Thymus (tissue), 11 donors: ENCODE data around the gene ACSS1. TPM values are rescaled to one million over a fixed set of nuclear protein-coding genes. Genes with fewer than 3 reads are reported as not detected.

Experiments used
- DNase-seq, 9 donors: peaks; one replicate each; pipeline ENCODE4 v3.0.0-alpha.2; 2013; ENCODE audit warnings: low spot score in 9 of 9, low read depth in 6 of 9, missing footprints in 1 of 9
- H3K27ac ChIP-seq, 2 donors: one replicate each; pipeline ENCODE4 v1.5.1; 2013; ENCODE audit warnings: control low read depth in 1 of 2, low read depth in 1 of 2, low read length in 1 of 2, mild to moderate bottlenecking in 1 of 2, moderate library complexity in 1 of 2
- H3K27me3 ChIP-seq, 2 donors: one replicate each; pipeline ENCODE4 v1.5.1; 2013; ENCODE audit warnings: low read length in 1 of 2; ENCODE audit not compliant: control insufficient read depth in 2 of 2, insufficient read depth in 1 of 2
- H3K36me3 ChIP-seq, 2 donors: one replicate each; pipeline ENCODE4 v1.5.1; 2013; ENCODE audit warnings: low read length in 1 of 2, mild to moderate bottlenecking in 1 of 2, moderate library complexity in 1 of 2; ENCODE audit not compliant: control insufficient read depth in 2 of 2, insufficient read depth in 2 of 2
- H3K4me1 ChIP-seq, 2 donors: one replicate each; pipeline ENCODE4 v1.5.1; 2013; ENCODE audit warnings: low read length in 2 of 2; ENCODE audit not compliant: control insufficient read depth in 2 of 2, insufficient read depth in 2 of 2
- H3K4me3 ChIP-seq, 2 donors: one replicate each; pipeline ENCODE4 v1.5.1; 2013; ENCODE audit warnings: low read length in 2 of 2, control low read depth in 1 of 2, mild to moderate bottlenecking in 1 of 2
- H3K9me3 ChIP-seq, 2 donors: one replicate each; pipeline ENCODE4 v1.5.1; 2013; ENCODE audit warnings: low read length in 1 of 2, mild to moderate bottlenecking in 1 of 2; ENCODE audit not compliant: control insufficient read depth in 2 of 2, insufficient read depth in 1 of 2
- WGBS: extraction: QIAGEN DNeasy Blood & Tissue Kit; methylation state at CpG from one replicate; pipeline ENCODE4 v1.1.7; 2013; 5-methylcytosine and 5-hydroxymethylcytosine counted together
- polyA plus RNA-seq: library from polyadenylated mRNA; stranded (reverse); fragments of 200-250 nt; gene quantifications from one replicate; pipeline ENCODE4 v1.2.3, GENCODE V29; 2013
- total RNA-seq: library from RNA; stranded (reverse); fragments of 120-200 nt; gene quantifications from one replicate; pipeline ENCODE4 v1.2.4, GENCODE V29; 2013
- donor health status: healthy.

The ACSS1 gene
- total and polyA plus RNA-seq, 2 donors = 22.2 to 27.8 TPM

- Histone ChIP-seq H3K4me3 (no peak overlapping the region), H3K4me1 (peaks cover 3 to 7% of the 10 kb centered on the region in 2 donors), H3K27me3 (no peaks in the 10 kb centered on the region), H3K36me3 (peaks cover 21 to 44% of the 10 kb centered on the region in 2 donors), H3K27ac (no peak overlapping the region), H3K9me3 (peaks cover 0 to 5% of the 10 kb centered on the region in 2 donors)
- WGBS = 63% methylated on average over 3 of the region's 3 CpGs
- DNase-seq = no peak
Observed at GRCh38 chr20:24981790-24982189, 76.1 kb downstream of the ACSS1 start.

DNA sequence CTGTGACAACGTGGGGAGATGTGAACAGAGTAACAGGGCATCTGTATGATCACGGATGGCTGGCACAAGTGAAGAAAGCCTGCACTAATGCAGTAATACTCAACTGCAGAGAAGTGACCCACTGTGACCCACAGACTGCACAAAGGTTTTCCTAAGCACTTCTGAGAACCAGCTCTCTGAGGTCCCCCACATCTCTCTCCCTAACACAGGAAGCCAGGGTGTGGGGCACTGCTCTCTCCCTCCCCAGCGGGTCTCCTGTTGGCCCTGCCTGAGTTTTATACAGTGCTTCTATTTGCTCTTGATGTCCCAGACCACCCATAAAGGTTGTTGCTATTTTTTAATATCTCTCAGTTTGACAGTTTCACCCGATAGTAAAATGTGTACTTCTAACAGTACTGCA lies 76.7 kb downstream of the ACSS1 start:
- Histone ChIP-seq H3K9me3 (peaks cover 0 to 5% of the 10 kb centered on the region in 2 donors), H3K4me1 (peaks cover 3 to 7% of the 10 kb centered on the region in 2 donors), H3K27me3 (no peaks in the 10 kb centered on the region), H3K4me3 (no peak overlapping the region), H3K27ac (no peak overlapping the region), H3K36me3 (peaks cover 26 to 44% of the 10 kb centered on the region in 2 donors)
- DNase-seq = no peak
- 82% methylated on average over 4 of the region's 4 CpGs for WGBS

- no peak overlapping the region for H3K27ac ChIP-seq
- DNase-seq = no peak
- H3K4me1 ChIP-seq = peaks cover 3 to 7% of the 10 kb centered on the region in 2 donors
- peaks cover 27 to 44% of the 10 kb centered on the region in 2 donors for H3K36me3 ChIP-seq
- H3K27me3 ChIP-seq = no peaks in the 10 kb centered on the region
- H3K9me3 ChIP-seq = peaks cover 0 to 5% of the 10 kb centered on the region in 2 donors
- 88% methylated on average over 34 of the region's 34 CpGs for WGBS
- H3K4me3 ChIP-seq = no peak overlapping the region
Observed at GRCh38 chr20:24980291-24981053, 77.5 kb downstream of the ACSS1 start.

- H3K9me3 ChIP-seq = peaks cover 0 to 5% of the 10 kb centered on the region in 2 donors
- H3K4me1 ChIP-seq = peaks cover 3% of the 10 kb centered on the region in 2 donors
- H3K27me3 ChIP-seq = no peaks in the 10 kb centered on the region
- peaks cover 27 to 44% of the 10 kb centered on the region in 2 donors for H3K36me3 ChIP-seq
- no peak overlapping the region for H3K4me3 ChIP-seq
- H3K27ac ChIP-seq = no peak overlapping the region
- WGBS = 98% methylated on average over 15 of the region's 15 CpGs
- DNase-seq = no peak
Observed at GRCh38 chr20:24979036-24979960, 78.6 kb downstream of the ACSS1 start.

DNA sequence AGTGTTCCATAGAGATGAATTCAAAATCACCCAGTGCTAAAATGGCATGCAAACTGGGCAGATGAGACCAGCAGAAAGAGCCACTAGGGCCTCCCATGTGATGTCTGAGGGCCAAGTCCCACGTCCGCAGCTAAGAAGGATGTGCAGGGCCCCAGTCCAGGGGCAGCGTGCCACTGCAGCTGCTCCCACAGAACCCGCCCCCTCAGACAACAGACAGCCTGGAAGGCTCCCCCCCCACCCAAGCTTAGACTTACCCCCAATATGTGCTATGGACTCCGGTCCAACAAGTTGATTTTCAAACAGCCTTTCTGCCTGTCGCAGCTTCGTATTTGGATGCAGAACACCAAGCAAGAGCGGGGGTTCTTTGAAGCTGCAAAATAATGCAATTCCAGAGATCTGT lies 79.4 kb downstream of the ACSS1 start:
- 93% methylated on average over 8 of the region's 8 CpGs for WGBS
- no peak overlapping the region for H3K27ac ChIP-seq
- H3K4me1 ChIP-seq = peaks cover 3% of the 10 kb centered on the region in 2 donors
- H3K4me3 ChIP-seq = no peak overlapping the region
- H3K27me3 ChIP-seq = no peaks in the 10 kb centered on the region
- DNase-seq = no peak
- peaks cover 29 to 41% of the 10 kb centered on the region in 2 donors for H3K36me3 ChIP-seq
- H3K9me3 ChIP-seq = peaks cover 0 to 5% of the 10 kb centered on the region in 2 donors

- Histone ChIP-seq H3K36me3 (peaks cover 31 to 43% of the 10 kb centered on the region in 2 donors), H3K4me3 (no peak overlapping the region), H3K4me1 (peaks cover 3% of the 10 kb centered on the region in 2 donors), H3K9me3 (peaks cover 0 to 5% of the 10 kb centered on the region in 2 donors), H3K27ac (no peak overlapping the region), H3K27me3 (no peaks in the 10 kb centered on the region)
- no peak for DNase-seq
- WGBS = over 99% methylated on average over 3 of the region's 3 CpGs
Observed at GRCh38 chr20:24977797-24978196, 80.1 kb downstream of the ACSS1 start.

GRCh38 chr20:24977336-24977735 lies 80.6 kb downstream of the ACSS1 start:
- DNase-seq = no peak
- Histone ChIP-seq H3K36me3 (peaks cover 35 to 43% of the 10 kb centered on the region in 2 donors), H3K4me1 (peaks cover 3% of the 10 kb centered on the region in 2 donors)

GRCh38 chr20:24972341-24972740 lies 85.6 kb downstream of the ACSS1 start:
- 97% methylated on average over 2 of the region's 2 CpGs for WGBS
- peaks cover 0 to 4% of the 10 kb centered on the region in 2 donors for H3K4me1 ChIP-seq
- H3K27ac ChIP-seq = no peak overlapping the region
- no peak for DNase-seq
- H3K27me3 ChIP-seq = no peaks in the 10 kb centered on the region
- H3K4me3 ChIP-seq = no peak overlapping the region
- H3K36me3 ChIP-seq = peaks cover 53 to 62% of the 10 kb centered on the region in 2 donors
- no peaks in the 10 kb centered on the region for H3K9me3 ChIP-seq

More at GRCh38 chr20:24977336-24977735, 80.6 kb downstream of the ACSS1 start:
- H3K27ac ChIP-seq = no peak overlapping the region
- 100% methylated on average over 1 of the region's 1 CpG for WGBS
- no peak overlapping the region for H3K4me3 ChIP-seq
- peaks cover 0 to 5% of the 10 kb centered on the region in 2 donors for H3K9me3 ChIP-seq
- H3K27me3 ChIP-seq = no peaks in the 10 kb centered on the region
